HG03097 (cell line): Measurements from ENCODE around the gene P4HB.

Source experiments
- ATAC-seq: cut with Tn5 transposase; IDR thresholded peaks from one replicate; pipeline ENCODE4 v1.9.1; 2021; ENCODE audit not compliant: unreplicated experiment, low FRiP score

P4HB gene

GRCh38 chr17:81813371-81813684, 47.0 kb downstream of the P4HB start:
- no peak for ATAC-seq

- ATAC-seq: no peak
Observed at GRCh38 chr17:81812571-81813370, 47.6 kb downstream of the P4HB start.

- no peak for ATAC-seq
Observed at GRCh38 chr17:81811705-81812570, 48.4 kb downstream of the P4HB start.

GRCh38 chr17:81810892-81811704, 49.2 kb downstream of the P4HB start:
- no peak for ATAC-seq

GRCh38 chr17:81810476-81810875, 49.9 kb downstream of the P4HB start:
- ATAC-seq: no peak

- ATAC-seq: no peak
Observed at GRCh38 chr17:81809556-81809998, 50.8 kb downstream of the P4HB start.

GRCh38 chr17:81808778-81809555, 51.4 kb downstream of the P4HB start:
- no peak for ATAC-seq

GRCh38 chr17:81807839-81808238, 52.5 kb downstream of the P4HB start:
- no peak for ATAC-seq

GRCh38 chr17:81807210-81807719, 53.1 kb downstream of the P4HB start:
- ATAC-seq: no peak

- no peak for ATAC-seq
Observed at GRCh38 chr17:81806461-81807209, 53.7 kb downstream of the P4HB start.

GRCh38 chr17:81805707-81806460, 54.5 kb downstream of the P4HB start:
- ATAC-seq: no peak

GRCh38 chr17:81804559-81805399, 55.6 kb downstream of the P4HB start:
- ATAC-seq: no peak

GRCh38 chr17:81803728-81804558, 56.4 kb downstream of the P4HB start, which contains the start of gene GCGR:
Gene GCGR, plus strand, starts transcription at chr17:81804150. Its CDS starts 4,869 bp downstream, at chr17:81809019.
- no peak for ATAC-seq

GRCh38 chr17:81802856-81803643, 57.3 kb downstream of the P4HB start:
- no peak for ATAC-seq

GRCh38 chr17:81802048-81802758, 58.1 kb downstream of the P4HB start:
- ATAC-seq: no peak
